ENCODE data around the gene PHYHIPL. TPM values are rescaled to one million over a fixed set of nuclear protein-coding genes. Genes with fewer than 3 reads are reported as not detected.

PHYHIPL gene
- total and polyA plus RNA-seq, 2 donors (not counting 3 experiments of a cell fraction or from before 2014, with no cell fraction given): not detected

DNA sequence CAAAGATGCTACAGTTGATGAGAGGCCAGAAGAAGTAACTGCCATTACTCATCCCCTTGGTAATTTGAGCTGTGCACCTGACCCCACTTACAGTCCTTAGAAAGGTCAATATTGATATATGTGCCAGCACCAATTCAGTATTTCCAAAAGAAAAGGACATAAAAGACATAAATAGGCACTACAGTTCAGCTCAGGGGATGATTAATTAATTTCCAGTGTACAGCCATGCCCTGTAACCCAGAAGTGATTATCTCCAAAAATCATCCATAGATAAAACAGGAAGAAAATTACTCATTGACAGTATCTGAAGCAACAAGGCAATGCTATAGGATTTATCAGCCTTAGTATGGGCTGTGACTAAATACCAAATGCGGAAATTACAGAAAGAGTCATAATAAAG lies 82.4 kb downstream of the PHYHIPL start:
- intact Hi-C loops (cut with micrococcal nuclease): no loop called here
- H4K20me1 ChIP-seq (replicated peaks; ENCODE audit: control insufficient read depth, extremely low read depth, insufficient read depth, low read length): no peaks in the 10 kb centered on the region
- ChIA-PET POLR2A (no interaction called here), CTCF (no interaction called here)
- DNase-seq (ENCODE audit: low read depth, low spot score): no peak
- BruUV-seq (replicated peaks): no TSS peak
- H3K79me2 ChIP-seq (ENCODE audit: control insufficient read depth, insufficient read depth, low read length): no peaks in the 10 kb centered on the region
- no peaks in the 10 kb centered on the region for H3K27me3 ChIP-seq (ENCODE audit: control insufficient read depth in 2 of 2, insufficient read depth in 2 of 2, low read length in 2 of 2)
- H3K4me3 ChIP-seq (replicated peaks in 1 of 3; ENCODE audit: insufficient read depth in 1 of 3, low read depth in 1 of 3, low read length in 3 of 3): no peak overlapping the region
- no peak for FAIRE-seq
- no peak for TF ChIP-seq POLR2AphosphoS5 (IDR thresholded peaks at IDR 0.05; ENCODE audit: insufficient read depth, low read depth, low read length)
- TF ChIP-seq CTCF (IDR thresholded peaks at IDR 0.05; ENCODE audit: extremely low read depth in 1 of 2, insufficient read depth in 1 of 2, low read depth in 1 of 2, low read length in 2 of 2): no peak
- no peak for TF ChIP-seq POLR2A (IDR thresholded peaks at IDR 0.05; ENCODE audit: low read depth, low read length)
- TF ChIP-seq FOS (IDR thresholded peaks at IDR 0.05; ENCODE audit: borderline replicate concordance, insufficient read depth, low read length): no peak
- TF ChIP-seq MYC (IDR thresholded peaks at IDR 0.05; ENCODE audit: low read depth, low read length): no peak
- no peak for TF ChIP-seq JUN (IDR thresholded peaks at IDR 0.05; ENCODE audit: borderline replicate concordance, insufficient read depth, insufficient read length, low read depth)
- no peak for TF ChIP-seq GATA2 (IDR thresholded peaks at IDR 0.05; ENCODE audit: insufficient read depth, insufficient read length, low read depth, low read length)
- H3K9me3 ChIP-seq (replicated peaks; ENCODE audit: control insufficient read depth, insufficient read depth, low read length): no peaks in the 10 kb centered on the region
- H2AFZ ChIP-seq (ENCODE audit: low read depth, low read length): no peak overlapping the region
- H3K4me2 ChIP-seq (ENCODE audit: insufficient read depth, low read length): no peak overlapping the region
- dilution Hi-C loops (cut with MboI; ENCODE audit: extremely low pct_ligation_motif_present, low sequenced_read_pairs): no loop called here
- H3K9me1 ChIP-seq (replicated peaks; ENCODE audit: control insufficient read depth, extremely low read depth, insufficient read depth, low read length): no peaks in the 10 kb centered on the region
- no peak overlapping the region for H3K27ac ChIP-seq (ENCODE audit: insufficient read depth, low read depth, low read length)
- no peak overlapping the region for H3K9ac ChIP-seq (replicated peaks; ENCODE audit: extremely low read depth, insufficient read depth, low read length)
- no peaks in the 10 kb centered on the region for H3K4me1 ChIP-seq (ENCODE audit: control insufficient read depth, extremely low read depth, insufficient read depth, low read length)
- H3K36me3 ChIP-seq (ENCODE audit: control insufficient read depth in 2 of 2, extremely low read depth in 1 of 2, insufficient read depth in 2 of 2, low read length in 2 of 2): no peaks in the 10 kb centered on the region

GRCh38 chr10:59265141-59265540 lies 88.7 kb downstream of the PHYHIPL start:
- H3K9ac ChIP-seq (replicated peaks; ENCODE audit: extremely low read depth, insufficient read depth, low read length): no peak overlapping the region
- no peaks in the 10 kb centered on the region for H4K20me1 ChIP-seq (replicated peaks; ENCODE audit: control insufficient read depth, extremely low read depth, insufficient read depth, low read length)
- H3K4me1 ChIP-seq (ENCODE audit: control insufficient read depth, extremely low read depth, insufficient read depth, low read length): no peaks in the 10 kb centered on the region
- no TSS peak for BruUV-seq (replicated peaks)
- FAIRE-seq (no peak), DNase-seq (ENCODE audit: low read depth, low spot score) (no peak)
- no peak overlapping the region for H3K27ac ChIP-seq (ENCODE audit: insufficient read depth, low read depth, low read length)
- CTCF ChIA-PET: no interaction called here
- no peak overlapping the region for H2AFZ ChIP-seq (ENCODE audit: low read depth, low read length)
- H3K27me3 ChIP-seq (ENCODE audit: control insufficient read depth in 2 of 2, insufficient read depth in 2 of 2, low read length in 2 of 2): no peaks in the 10 kb centered on the region
- POLR2A ChIA-PET: no interaction called here
- no peak overlapping the region for H3K4me2 ChIP-seq (ENCODE audit: insufficient read depth, low read length)
- no peaks in the 10 kb centered on the region for H3K79me2 ChIP-seq (ENCODE audit: control insufficient read depth, insufficient read depth, low read length)
- H3K36me3 ChIP-seq (ENCODE audit: control insufficient read depth in 2 of 2, extremely low read depth in 1 of 2, insufficient read depth in 2 of 2, low read length in 2 of 2): no peaks in the 10 kb centered on the region
- dilution Hi-C loops (cut with MboI; ENCODE audit: extremely low pct_ligation_motif_present, low sequenced_read_pairs): no loop called here
- intact Hi-C loops (cut with micrococcal nuclease): no loop called here
- no peak overlapping the region for H3K4me3 ChIP-seq (replicated peaks in 1 of 3; ENCODE audit: insufficient read depth in 1 of 3, low read depth in 1 of 3, low read length in 3 of 3)
- no peaks in the 10 kb centered on the region for H3K9me1 ChIP-seq (replicated peaks; ENCODE audit: control insufficient read depth, extremely low read depth, insufficient read depth, low read length)
- H3K9me3 ChIP-seq (replicated peaks; ENCODE audit: control insufficient read depth, insufficient read depth, low read length): no peaks in the 10 kb centered on the region
- TF ChIP-seq MAX (IDR thresholded peaks at IDR 0.05; ENCODE audit: insufficient read depth, insufficient read length): no peak
- no peak for TF ChIP-seq EZH2 (IDR thresholded peaks at IDR 0.05; ENCODE audit: borderline replicate concordance, low read depth, low read length, severe bottlenecking)

Data from endothelial cell of umbilical vein (primary cell).